ENCODE results near the gene CTNS.

GRCh38 chr17:3639981-3640596, 3.5 kb downstream of the CTNS start:
- TF ChIP-seq ZNF709 (CRISPR knock-in tag; IDR thresholded peaks at IDR 0.05) (no peak), BCLAF1 (IDR thresholded peaks at IDR 0.05) (no peak), YEATS2 (CRISPR knock-in tag; IDR thresholded peaks at IDR 0.05; ENCODE audit: borderline replicate concordance) (no peak), TARDBP (CRISPR knock-in tag; IDR thresholded peaks at IDR 0.05) (no peak), PHF8 (CRISPR knock-in tag; IDR thresholded peaks at IDR 0.05) (no peak), FOXK2 (IDR thresholded peaks at IDR 0.05) (no peak), POLR2AphosphoS5 (IDR thresholded peaks at IDR 0.05; ENCODE audit: low read depth, low read length) (no peak), ZNF318 (CRISPR knock-in tag; IDR thresholded peaks at IDR 0.05) (no peak), ZBTB49 (CRISPR knock-in tag; IDR thresholded peaks at IDR 0.05; ENCODE audit: borderline replicate concordance) (no peak), NFIC (IDR thresholded peaks at IDR 0.05; ENCODE audit: low read length) (no peak)

All from HepG2 (cell line).